ENCODE measurements around the gene HOXB8. TPM values are rescaled to one million over a fixed set of nuclear protein-coding genes. Genes with fewer than 3 reads are reported as not detected.

The HOXB8 gene
- total and polyA plus RNA-seq, 8 donors, result 0.32 to 1.6 (median 0.70) TPM

DNA sequence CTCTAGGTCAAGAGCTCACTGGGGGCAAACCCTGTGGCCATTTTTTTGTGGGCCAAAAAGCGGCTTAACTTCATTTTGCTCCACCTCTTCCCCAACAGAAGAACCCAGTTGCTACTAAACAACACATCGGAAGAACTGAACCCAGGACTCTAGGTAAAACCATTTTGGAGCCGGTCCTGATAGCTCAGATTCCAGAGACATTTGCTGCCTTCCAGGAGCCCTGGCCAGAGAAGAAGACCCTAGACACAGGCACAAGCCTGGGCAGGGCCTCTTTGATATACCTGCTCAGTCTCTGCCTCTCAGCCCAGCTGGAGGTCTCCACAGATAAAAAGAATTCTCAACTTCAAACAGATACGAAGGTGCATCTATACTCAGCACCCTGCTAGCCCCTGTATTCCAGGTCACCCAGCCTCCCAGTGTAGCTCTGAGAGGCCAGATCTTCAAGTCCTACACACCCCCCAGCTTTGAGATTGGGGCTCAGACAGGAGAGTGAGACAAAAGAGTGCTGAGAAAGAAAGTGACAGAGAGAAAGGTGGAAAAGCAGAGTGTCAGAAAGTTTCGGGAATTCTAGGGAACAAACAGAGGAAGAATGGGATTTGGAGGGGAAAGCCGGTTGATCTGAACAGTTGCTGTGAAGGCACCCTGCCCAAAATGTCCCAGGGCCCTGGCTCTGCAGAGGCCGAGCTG is 17.6 kb upstream of the HOXB8 start:
- intact Hi-C loops (cut with DNase I), result no loop called here
- Histone ChIP-seq H3K27me3 (peaks cover 99 to 100% of the 10 kb centered on the region in 2 donors), H3K4me3 (no peak overlapping the region), H3K9me3 (no peaks in the 10 kb centered on the region), H3K36me3 (no peaks in the 10 kb centered on the region), H3K4me1 (no peaks in the 10 kb centered on the region), H3K27ac (no peak overlapping the region)
- ATAC-seq (no peak), DNase-seq (no peak)
- TF ChIP-seq, protein P1, sequence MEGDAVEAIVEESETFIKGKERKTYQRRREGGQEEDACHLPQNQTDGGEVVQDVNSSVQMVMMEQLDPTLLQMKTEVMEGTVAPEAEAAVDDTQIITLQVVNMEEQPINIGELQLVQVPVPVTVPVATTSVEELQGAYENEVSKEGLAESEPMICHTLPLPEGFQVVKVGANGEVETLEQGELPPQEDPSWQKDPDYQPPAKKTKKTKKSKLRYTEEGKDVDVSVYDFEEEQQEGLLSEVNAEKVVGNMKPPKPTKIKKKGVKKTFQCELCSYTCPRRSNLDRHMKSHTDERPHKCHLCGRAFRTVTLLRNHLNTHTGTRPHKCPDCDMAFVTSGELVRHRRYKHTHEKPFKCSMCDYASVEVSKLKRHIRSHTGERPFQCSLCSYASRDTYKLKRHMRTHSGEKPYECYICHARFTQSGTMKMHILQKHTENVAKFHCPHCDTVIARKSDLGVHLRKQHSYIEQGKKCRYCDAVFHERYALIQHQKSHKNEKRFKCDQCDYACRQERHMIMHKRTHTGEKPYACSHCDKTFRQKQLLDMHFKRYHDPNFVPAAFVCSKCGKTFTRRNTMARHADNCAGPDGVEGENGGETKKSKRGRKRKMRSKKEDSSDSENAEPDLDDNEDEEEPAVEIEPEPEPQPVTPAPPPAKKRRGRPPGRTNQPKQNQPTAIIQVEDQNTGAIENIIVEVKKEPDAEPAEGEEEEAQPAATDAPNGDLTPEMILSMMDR (IDR thresholded peaks at IDR 0.05), result no peak

DNA sequence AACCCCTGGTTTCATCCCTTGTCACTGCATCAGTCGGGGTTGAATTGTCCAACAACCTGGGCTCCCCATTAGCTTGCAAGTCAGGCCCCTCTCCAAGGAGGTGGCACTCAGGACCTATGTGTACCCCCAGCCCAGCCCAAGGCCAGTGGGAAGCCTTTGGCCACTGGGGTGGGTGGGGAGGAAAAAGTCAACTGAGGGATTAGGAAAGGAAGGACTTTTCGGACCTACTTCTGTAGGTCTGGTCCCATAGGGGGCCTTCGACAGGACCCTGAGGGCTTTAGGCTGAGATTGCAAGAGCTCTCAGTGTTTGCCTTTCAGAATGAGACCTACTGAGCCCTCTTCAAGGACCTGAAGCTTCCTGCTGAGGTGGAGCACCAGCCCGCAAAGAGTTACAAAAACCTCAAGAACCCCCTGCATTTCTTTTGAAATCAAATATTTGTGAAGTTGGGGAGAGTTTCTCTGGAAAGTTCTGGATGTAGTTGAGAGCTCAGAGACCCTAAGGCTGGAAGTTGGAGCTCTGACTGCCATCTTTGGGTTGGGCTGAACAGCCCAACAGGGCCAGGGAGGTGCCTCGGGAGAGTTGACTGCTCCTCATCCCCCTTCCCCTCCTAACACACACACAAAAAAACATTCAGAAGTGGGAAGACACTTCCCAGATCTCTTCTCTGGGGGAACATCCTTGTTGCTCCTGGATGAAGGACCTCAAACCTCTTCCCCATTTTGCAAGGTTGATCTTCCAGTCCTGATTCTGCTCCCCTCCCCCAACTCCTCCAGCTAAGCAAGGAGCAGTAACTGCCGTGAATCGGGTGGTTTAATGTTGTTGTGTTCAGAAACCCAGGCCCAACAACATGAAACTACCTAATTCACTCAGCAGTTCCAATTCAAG is 16.8 kb upstream of the HOXB8 start:
- intact Hi-C loops (cut with DNase I), result no loop called here
- H3K36me3 ChIP-seq, result no peaks in the 10 kb centered on the region
- TF ChIP-seq, protein P1 (IDR thresholded peaks at IDR 0.05), result no peak
- peaks cover 99 to 100% of the 10 kb centered on the region in 2 donors for H3K27me3 ChIP-seq
- no peak overlapping the region for H3K27ac ChIP-seq
- no peak for ATAC-seq
- H3K4me1 ChIP-seq, result peaks cover 0 to 2% of the 10 kb centered on the region in 2 donors
- DNase-seq, result no peak
- H3K9me3 ChIP-seq, result no peaks in the 10 kb centered on the region
- H3K4me3 ChIP-seq, result no peak overlapping the region

DNA sequence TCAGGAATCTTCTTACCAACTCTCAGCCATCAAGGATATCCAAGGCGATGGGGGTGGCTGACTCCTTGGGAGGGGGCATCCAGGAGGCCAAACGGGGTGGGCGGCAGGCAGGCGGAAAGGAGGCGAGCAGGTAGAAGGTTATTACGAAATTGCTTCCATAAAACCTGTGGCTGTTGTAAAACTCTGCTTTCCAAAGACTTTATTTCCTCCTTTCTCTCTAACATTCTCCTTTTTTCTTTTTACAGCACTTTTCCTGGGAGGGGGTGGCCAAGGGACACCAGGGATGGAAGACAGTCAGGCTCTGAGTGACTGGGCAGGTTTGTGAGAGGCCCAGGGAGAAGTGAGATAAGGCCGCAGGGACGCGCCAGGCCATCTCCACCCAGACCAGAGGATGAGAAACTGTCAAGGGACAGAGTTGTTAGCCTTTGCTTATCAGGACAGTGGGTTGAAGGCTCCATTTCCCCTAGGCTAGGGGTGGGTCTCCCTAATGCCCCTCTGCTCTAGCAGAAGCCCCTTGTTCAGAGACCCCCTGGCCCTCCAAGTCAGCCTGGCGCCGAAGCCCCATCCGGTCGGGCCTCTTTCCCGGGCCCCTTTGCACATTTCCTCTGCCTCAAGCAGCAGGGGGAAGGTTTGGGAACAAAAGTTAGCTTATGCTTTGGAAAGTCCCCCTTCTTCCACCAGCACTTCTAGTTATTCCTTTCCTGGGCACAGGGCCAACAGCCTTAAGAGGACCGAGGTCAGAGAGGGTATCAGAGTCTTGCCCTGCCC is 16.0 kb upstream of the HOXB8 start:
- no peak overlapping the region for H3K27ac ChIP-seq
- TF ChIP-seq, protein P1 (IDR thresholded peaks at IDR 0.05), result no peak

DNA sequence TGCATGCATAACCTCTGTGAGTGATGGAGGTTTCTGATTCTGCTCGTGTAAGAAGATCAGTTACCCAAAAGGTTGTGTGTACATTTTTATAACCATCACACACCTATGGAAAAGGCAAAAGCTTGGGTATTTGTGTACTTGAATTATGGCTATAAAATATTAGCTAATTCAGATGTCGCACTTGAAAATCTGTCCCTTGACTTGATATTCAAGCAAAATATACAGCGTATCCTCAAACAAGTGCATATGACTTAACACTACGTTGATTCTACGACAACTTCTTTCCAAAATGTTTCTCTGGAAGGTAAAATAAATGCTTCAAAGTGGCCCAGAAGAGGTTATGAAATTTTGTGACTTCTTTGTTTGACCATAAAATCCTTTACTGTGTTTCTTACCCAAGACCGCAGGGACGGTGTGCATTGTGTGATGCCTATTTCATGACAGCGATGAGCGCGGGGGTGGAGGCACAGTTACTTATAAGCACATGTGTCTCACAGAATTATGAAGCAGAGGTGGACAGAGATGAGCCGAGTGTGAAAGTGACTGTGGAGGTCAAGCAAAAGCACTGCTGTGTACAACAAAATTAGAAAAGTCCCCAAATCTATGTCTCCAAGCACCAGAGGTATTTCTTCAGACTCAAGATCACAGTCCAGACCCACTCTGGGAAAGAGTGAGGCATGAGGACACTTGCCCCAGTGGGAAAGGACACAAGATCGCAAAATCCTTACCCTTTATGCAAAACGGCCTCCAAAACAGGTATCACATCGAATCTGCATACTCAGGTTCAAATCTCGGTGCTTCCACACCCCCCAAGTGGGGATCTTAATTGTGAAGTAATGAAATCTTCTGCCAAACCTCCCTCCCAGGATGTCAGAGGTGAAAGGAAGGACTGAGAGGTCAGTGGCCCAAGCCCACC is 15.2 kb upstream of the HOXB8 start:
- H3K27ac ChIP-seq, result no peak overlapping the region
- no peaks in the 10 kb centered on the region for H3K9me3 ChIP-seq
- H3K4me1 ChIP-seq, result peaks cover 10 to 19% of the 10 kb centered on the region in 2 donors
- no peak overlapping the region for H3K4me3 ChIP-seq
- no peak for DNase-seq
- intact Hi-C loops (cut with DNase I), result no loop called here
- ATAC-seq, result no peak
- peaks cover 99 to 100% of the 10 kb centered on the region in 2 donors for H3K27me3 ChIP-seq
- no peaks in the 10 kb centered on the region for H3K36me3 ChIP-seq
- TF ChIP-seq, protein P1 (IDR thresholded peaks at IDR 0.05), result no peak

More for the DNA sequence above, 16.0 kb upstream of the HOXB8 start:
- Histone ChIP-seq H3K9me3 (no peaks in the 10 kb centered on the region), H3K4me1 (peaks cover 2 to 10% of the 10 kb centered on the region in 2 donors), H3K27me3 (peaks cover 99 to 100% of the 10 kb centered on the region in 2 donors), H3K36me3 (no peaks in the 10 kb centered on the region), H3K4me3 (no peak overlapping the region)
- intact Hi-C loops (cut with DNase I), result no loop called here
- no peak for ATAC-seq
- DNase-seq, result no peak

Measured in left lung (tissue), 10 donors.